B cell (primary cell): Measurements from ENCODE around the gene BCL10.

Experiments
- CTCF ChIP-seq: fragments of 200-600 bp; IDR thresholded peaks from one replicate; pipeline ENCODE4 v1.8.0; 2022; ENCODE audit warnings: antibody characterized with exemption, mild to moderate bottlenecking
- EZH2 ChIP-seq: IDR thresholded peaks from 2 replicates; pipeline ENCODE4 v1.6.1; 2012; ENCODE audit warnings: borderline replicate concordance, low read depth, mild to moderate bottlenecking, moderate library complexity, low read length; ENCODE audit not compliant: insufficient read depth, poor library complexity, severe bottlenecking

GRCh38 chr1:85290826-85291225 is 14.4 kb upstream of the BCL10 start:
- TF ChIP-seq CTCF (no peak), EZH2 (no peak)
